Stimulated activated CD4-positive, alpha-beta T cell treated with anti-CD3 and anti-CD28 coated beads, Interleukin-12 subunit alpha, Interleukin-12 subunit beta, amount 100 ng/mL, for 4 hours (primary cell): Measurements from ENCODE around the gene SELL.
"Not testable (repeated sequence)": the region's sequence is repeated elsewhere in the genome, so short reads cannot be mapped to it uniquely, and the experiment has no call there.

Source experiments
- DNase-seq: peaks from one replicate; pipeline ENCODE4 v3.0.0-alpha.2; 2020

SELL gene

DNA sequence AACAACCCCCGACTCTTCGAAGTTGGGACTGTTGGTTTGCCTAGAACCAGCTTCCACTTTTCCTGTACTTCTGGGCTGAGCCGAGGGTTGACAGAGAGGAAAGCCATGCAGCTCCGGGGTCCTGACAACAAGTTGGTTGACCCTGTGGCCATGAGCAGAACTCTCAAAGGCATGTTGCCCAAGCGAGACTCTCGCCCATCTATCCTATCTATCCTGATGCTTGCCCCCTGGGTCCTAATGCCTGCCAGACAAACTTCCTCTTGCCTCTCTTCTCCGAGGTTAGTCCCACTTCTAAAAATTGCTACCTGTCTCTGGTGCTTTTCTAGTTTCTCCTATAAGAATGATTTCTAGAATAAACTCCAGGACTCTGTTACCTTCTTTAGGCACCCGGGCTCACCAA is 48.7 kb downstream of the SELL start:
- not testable (repeated sequence) for DNase-seq

- DNase-seq, result not testable (repeated sequence)
These were observed 50.4 kb downstream of the SELL start for GRCh38 chr1:169661066-169661465.

- DNase-seq, result not testable (repeated sequence)
These were observed 52.6 kb downstream of the SELL start for GRCh38 chr1:169658777-169659176.

DNA sequence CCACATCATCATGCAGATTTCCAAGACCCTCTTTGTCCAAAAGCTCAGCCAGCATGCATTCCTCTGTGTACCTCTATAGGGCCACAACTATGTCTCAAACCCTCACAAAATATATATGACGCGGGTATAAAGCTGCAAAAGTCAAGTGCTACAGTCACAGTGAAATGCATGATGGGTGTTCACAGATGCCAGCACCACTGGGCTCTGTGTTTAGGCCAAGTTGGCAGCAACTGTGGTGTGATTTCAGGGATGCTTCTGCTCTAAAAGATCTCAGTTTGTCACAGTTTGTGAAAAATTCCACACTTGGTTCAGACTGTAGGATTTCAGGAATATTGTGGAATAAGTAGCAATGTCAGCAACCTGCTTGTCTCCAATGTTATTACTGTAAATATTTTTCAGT is 57.5 kb downstream of the SELL start:
- DNase-seq, result no peak

DNA sequence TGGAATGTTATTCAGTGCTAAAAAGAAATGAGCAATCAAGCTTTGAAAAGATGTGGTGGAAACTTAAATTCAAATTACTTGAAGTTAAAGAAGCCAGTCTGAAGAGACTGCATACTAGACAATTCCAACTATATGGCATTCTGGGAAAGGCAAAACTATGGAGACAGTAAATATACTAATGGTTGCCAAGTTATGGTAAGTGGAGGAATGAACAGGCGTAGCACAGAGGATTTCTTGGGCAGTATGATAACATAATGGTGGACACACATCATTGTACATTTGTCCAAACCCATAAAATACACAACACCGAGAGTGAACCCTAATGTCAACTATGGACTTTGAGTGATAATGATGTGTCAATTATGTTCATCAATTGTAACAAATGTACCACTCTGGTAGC is 60.4 kb downstream of the SELL start:
- DNase-seq, result no peak

DNA sequence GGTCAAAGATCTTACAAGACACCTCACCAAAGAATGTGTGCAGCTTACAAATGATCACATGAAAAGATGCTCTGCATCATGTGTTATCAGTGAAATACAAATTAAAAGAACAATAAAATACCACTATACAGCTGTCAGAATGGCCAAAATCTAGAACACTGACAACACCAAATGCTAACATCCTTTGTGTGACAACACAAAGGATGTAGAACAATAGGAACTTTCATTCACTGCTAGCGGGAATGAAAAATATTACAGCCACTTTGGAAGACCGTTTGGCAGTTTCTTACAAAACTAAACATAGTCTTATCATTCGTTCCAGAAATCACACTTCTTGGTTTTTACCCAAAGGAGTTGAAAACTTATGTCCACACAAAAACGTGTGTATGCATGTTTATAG is 60.9 kb downstream of the SELL start:
- no peak for DNase-seq

DNA sequence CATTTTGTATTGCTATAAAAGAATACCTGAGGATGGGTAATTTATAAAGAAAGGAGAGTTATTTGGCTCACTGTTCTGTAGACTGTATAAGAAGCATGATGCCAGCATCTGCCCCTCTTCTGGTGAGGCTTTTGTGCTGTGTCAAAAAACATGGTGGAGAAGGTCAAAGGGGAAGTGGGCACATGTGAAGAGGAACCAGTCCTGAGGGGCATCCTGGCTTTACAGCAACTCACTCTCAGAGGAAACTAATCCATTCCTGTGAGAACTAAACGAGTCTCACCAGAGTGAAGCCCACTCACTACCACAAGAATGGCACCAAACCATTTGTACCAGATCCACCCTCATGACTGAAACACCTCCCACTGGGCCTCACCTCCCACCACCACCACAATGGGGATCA is 62.7 kb downstream of the SELL start:
- no peak for DNase-seq

- no peak for DNase-seq
These were observed 63.2 kb downstream of the SELL start for GRCh38 chr1:169648187-169648586.

GRCh38 chr1:169647512-169647911 is 63.9 kb downstream of the SELL start:
- DNase-seq, result no peak

- no peak for DNase-seq
These were observed 67.1 kb downstream of the SELL start for GRCh38 chr1:169644297-169644696.
